ENCODE data around the gene FECH. TPM values are rescaled to one million over a fixed set of nuclear protein-coding genes. Genes with fewer than 3 reads are reported as not detected.

FECH gene
- total and polyA plus RNA-seq, 3 donors from 2014 or later = 19.6 to 37.0 (median 27.4) TPM

DNA sequence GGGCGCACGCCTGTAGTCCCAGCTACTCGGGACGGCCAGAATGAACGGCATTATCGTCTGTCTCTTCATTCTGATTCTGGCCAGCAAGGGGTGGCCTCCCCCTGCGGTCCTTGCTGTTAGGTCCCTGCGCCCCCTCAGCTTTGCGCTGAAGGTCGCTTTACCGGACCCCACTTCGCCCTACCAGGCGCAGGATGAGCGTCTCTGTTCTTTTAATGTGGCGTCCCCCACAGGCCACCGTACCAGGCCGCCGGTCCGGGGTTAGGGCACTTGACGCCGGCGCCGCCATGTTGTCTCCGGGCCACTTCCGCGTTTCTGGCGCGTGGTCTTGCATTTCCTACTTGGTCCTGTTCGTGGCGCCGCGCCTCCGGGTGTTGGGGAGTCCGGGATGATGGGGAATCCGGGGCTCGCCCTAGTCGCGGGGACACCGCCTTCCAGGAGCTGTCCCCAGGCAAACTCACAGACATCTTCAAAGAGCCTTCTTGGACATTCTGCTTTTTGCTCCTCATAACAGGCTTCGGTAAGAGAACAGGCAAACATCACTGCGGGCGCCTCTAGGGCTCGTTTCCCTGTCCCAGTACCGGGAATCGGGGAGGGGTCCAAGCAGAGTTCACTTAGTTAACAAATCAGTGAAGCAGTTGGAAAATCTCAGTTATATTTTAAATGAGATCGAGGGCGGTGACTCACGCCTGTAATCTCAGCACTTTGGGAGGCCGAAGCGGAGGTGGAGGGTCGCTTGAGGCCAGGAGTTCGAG is 43.7 kb upstream of the FECH start:
- Histone ChIP-seq H3K9me3 (no peaks in the 10 kb centered on the region), H3K4me3 (peak overlapping the region; percentile 68 to 70), H3K36me3 (ENCODE audit: low read depth, missing control alignments) (no peaks in the 10 kb centered on the region), H3K27me3 (no peaks in the 10 kb centered on the region), H3K27ac (peak overlapping the region; percentile 16 to 71), H3K4me1 (no peaks in the 10 kb centered on the region)
- DNase-seq = peak; percentile 99
- WGBS, 2 donors = 2 to 3% methylated on average over 34 to 52 of the region's 52 CpGs
- TF ChIP-seq, protein P1, sequence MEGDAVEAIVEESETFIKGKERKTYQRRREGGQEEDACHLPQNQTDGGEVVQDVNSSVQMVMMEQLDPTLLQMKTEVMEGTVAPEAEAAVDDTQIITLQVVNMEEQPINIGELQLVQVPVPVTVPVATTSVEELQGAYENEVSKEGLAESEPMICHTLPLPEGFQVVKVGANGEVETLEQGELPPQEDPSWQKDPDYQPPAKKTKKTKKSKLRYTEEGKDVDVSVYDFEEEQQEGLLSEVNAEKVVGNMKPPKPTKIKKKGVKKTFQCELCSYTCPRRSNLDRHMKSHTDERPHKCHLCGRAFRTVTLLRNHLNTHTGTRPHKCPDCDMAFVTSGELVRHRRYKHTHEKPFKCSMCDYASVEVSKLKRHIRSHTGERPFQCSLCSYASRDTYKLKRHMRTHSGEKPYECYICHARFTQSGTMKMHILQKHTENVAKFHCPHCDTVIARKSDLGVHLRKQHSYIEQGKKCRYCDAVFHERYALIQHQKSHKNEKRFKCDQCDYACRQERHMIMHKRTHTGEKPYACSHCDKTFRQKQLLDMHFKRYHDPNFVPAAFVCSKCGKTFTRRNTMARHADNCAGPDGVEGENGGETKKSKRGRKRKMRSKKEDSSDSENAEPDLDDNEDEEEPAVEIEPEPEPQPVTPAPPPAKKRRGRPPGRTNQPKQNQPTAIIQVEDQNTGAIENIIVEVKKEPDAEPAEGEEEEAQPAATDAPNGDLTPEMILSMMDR (IDR thresholded peaks at IDR 0.05) = peak; percentile 66 to 80 (median 75)
- TF ChIP-seq POLR2A (IDR thresholded peaks at IDR 0.05) = no peak
- intact Hi-C loops (cut with DNase I; ENCODE audit: low total_unique reads) = no loop called here

DNA sequence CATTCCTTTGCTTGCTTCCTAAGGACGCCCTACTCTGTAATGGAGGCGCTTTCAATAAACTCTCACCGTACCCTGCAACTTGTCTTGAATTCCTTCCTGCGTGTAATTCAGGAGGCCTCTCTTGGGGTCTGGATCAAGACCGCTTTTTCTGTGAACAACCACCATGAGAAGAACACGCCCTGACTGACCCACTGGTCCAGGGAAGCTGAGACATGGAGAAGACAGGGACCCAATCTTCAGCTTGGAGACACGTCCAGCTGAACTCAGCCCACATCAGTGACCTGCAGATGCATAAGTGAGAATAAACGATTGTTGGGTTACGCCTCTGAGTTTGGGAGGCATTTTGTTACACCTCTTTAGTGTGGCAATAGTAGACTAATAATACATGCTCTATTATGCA is 42.9 kb upstream of the FECH start:
- intact Hi-C loops (cut with DNase I; ENCODE audit: low total_unique reads) = no loop called here

DNA sequence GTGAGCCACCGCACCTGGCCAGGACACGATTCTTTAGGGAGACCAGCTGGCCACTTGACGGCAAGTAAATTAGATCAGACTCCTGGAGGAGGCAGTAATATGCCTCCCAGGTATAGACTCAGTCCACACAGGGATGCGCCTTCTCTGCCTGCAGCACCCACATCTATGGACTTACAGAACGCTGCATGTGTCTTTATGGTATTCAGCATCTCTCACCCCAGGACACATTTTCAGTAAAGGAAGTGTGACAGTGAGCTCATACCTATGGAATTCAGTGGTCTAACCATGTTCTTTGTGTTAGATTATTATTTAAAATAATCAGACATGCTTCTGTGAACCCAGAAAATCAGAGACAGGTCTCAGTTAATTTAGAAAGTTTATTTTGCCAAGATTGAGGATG is 41.0 kb upstream of the FECH start:
- H3K36me3 ChIP-seq (ENCODE audit: low read depth, missing control alignments) = no peaks in the 10 kb centered on the region
- H3K27me3 ChIP-seq = no peaks in the 10 kb centered on the region
- H3K4me3 ChIP-seq = no peak overlapping the region
- 87 to 89% methylated on average over 5 of the region's 5 CpGs for WGBS, 2 donors
- TF ChIP-seq POLR2A (IDR thresholded peaks at IDR 0.05) = no peak
- TF ChIP-seq, protein P1 (IDR thresholded peaks at IDR 0.05) = no peak
- DNase-seq = no peak
- H3K9me3 ChIP-seq = no peaks in the 10 kb centered on the region
- H3K27ac ChIP-seq = no peak overlapping the region
- intact Hi-C loops (cut with DNase I; ENCODE audit: low total_unique reads) = no loop called here
- H3K4me1 ChIP-seq = no peaks in the 10 kb centered on the region

More for the DNA sequence above, 42.9 kb upstream of the FECH start:
- Histone ChIP-seq H3K4me3 (peak overlapping the region; percentile 68 to 70), H3K4me1 (no peaks in the 10 kb centered on the region), H3K27ac (no peak overlapping the region), H3K27me3 (no peaks in the 10 kb centered on the region), H3K36me3 (ENCODE audit: low read depth, missing control alignments) (no peaks in the 10 kb centered on the region), H3K9me3 (no peaks in the 10 kb centered on the region)
- WGBS, 2 donors = 62 to 75% methylated on average over 9 of the region's 9 CpGs
- DNase-seq = no peak
- no peak for TF ChIP-seq POLR2A (IDR thresholded peaks at IDR 0.05)
- TF ChIP-seq, protein P1 (IDR thresholded peaks at IDR 0.05) = no peak

DNA sequence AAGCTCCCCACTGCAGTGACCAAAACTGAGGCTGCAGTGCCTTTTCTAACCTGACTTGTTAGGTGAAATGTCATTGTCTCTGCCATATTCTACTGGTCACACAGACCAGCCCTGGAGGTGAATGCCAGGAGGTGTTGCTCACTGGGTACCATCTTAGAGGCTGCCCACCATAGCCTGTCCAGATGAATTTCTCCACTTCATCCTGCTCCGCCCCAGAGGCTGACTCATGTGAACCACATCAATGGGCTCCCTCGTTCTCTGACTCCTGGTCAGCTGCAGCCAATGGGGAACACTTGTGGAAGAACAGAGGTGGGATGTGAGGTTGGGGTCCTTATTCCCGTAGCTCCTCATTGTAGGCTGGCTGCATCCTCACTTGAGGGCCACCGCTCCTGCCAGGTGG is 38.5 kb upstream of the FECH start:
- H3K27me3 ChIP-seq = no peaks in the 10 kb centered on the region
- 85 to 93% methylated on average over 3 to 4 of the region's 4 CpGs for WGBS, 2 donors
- peaks cover 7% of the 10 kb centered on the region for H3K4me1 ChIP-seq
- intact Hi-C loops (cut with DNase I; ENCODE audit: low total_unique reads) = no loop called here
- H3K36me3 ChIP-seq (ENCODE audit: low read depth, missing control alignments) = no peaks in the 10 kb centered on the region
- no peaks in the 10 kb centered on the region for H3K9me3 ChIP-seq
- DNase-seq = no peak
- no peak overlapping the region for H3K27ac ChIP-seq
- TF ChIP-seq, protein P1 (IDR thresholded peaks at IDR 0.05) = no peak
- TF ChIP-seq POLR2A (IDR thresholded peaks at IDR 0.05) = no peak
- no peak overlapping the region for H3K4me3 ChIP-seq

DNA sequence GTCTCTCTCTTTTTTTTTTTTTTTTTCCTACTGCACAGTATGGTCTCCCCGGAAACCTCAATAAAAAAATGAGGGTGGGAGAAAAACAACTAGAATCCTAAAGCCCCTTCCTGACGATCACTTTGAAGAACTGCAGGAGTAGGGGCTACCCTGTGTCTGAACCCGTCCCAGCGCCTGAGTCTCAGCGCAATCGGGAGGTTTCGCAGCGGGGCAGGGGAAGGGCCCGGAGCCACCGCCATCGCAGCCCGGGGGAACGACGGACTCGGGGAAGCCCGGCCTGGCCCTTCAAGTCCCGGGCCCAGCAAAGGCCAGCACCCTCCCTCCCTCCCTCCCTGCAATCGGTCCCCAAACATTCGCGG is 34.7 kb upstream of the FECH start:
- TF ChIP-seq, protein P1 (IDR thresholded peaks at IDR 0.05) = no peak
- no peak for TF ChIP-seq POLR2A (IDR thresholded peaks at IDR 0.05)
- peak overlapping the region; percentile 72 to 92 for H3K4me3 ChIP-seq
- H3K36me3 ChIP-seq (ENCODE audit: low read depth, missing control alignments) = no peaks in the 10 kb centered on the region
- no peak for DNase-seq
- intact Hi-C loops (cut with DNase I; ENCODE audit: low total_unique reads) = no loop called here
- WGBS, 2 donors = 0% methylated on average over 15 to 20 of the region's 20 CpGs
- H3K4me1 ChIP-seq = peaks cover 7% of the 10 kb centered on the region
- no peaks in the 10 kb centered on the region for H3K9me3 ChIP-seq
- no peaks in the 10 kb centered on the region for H3K27me3 ChIP-seq
- H3K27ac ChIP-seq = peak overlapping the region; percentile 61 to 83

Data from testis (tissue), 3 donors.